ENCODE results near the gene FOXO3. TPM values are rescaled to one million over a fixed set of nuclear protein-coding genes. Genes with fewer than 3 reads are reported as not detected.

Gene FOXO3
- total RNA-seq, 6 experiments from 2014 or later = 18.1 to 45.2 (median 23.8) TPM

DNA sequence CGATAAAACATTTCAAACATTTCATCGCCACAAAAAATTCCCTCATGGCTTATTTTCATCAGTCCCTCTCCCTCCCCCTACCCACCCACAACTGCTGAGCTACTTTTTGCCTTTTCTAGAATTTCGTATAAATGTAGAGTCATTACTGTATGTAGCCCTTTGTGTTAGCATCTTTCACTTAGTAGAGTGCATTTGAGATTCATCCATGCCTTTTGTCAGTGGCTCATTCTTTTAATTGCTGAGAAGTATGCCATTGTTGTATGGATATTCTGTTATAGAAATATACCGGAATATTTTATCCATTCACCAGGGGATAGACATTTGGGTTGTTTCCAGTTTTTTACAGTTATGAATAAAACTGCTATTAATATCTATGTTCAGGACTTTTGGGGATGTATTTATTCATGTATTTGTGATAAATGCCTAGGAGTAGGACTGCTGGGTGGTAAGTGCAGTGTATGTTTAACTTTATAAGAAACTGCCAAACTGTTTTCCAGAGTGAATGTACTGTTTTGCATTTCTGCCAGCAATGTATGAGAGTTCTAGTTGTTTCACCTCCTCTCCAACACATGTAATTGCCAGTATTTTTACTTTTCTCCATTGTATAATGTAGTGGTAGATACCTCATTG lies 50.4 kb downstream of the FOXO3 start:
- H3K9me3 ChIP-seq = no peaks in the 10 kb centered on the region
- ATAC-seq (no peak), DNase-seq (no peak)
- intact Hi-C loops (cut with DNase I) = no loop called here
- no peaks in the 10 kb centered on the region for H3K27me3 ChIP-seq
- no peak overlapping the region for H3K27ac ChIP-seq
- no peaks in the 10 kb centered on the region for H3K36me3 ChIP-seq
- no peak overlapping the region for H3K4me3 ChIP-seq
- peaks cover 0 to 54% (median 14%) of the 10 kb centered on the region in 4 donors for H3K4me1 ChIP-seq
- WGBS (ENCODE audit: insufficient coverage, low coverage, low lambda C conversion rate, missing lambda C conversion rate) = 68% methylated on average over 4 of the region's 4 CpGs
- TF ChIP-seq, protein P1, sequence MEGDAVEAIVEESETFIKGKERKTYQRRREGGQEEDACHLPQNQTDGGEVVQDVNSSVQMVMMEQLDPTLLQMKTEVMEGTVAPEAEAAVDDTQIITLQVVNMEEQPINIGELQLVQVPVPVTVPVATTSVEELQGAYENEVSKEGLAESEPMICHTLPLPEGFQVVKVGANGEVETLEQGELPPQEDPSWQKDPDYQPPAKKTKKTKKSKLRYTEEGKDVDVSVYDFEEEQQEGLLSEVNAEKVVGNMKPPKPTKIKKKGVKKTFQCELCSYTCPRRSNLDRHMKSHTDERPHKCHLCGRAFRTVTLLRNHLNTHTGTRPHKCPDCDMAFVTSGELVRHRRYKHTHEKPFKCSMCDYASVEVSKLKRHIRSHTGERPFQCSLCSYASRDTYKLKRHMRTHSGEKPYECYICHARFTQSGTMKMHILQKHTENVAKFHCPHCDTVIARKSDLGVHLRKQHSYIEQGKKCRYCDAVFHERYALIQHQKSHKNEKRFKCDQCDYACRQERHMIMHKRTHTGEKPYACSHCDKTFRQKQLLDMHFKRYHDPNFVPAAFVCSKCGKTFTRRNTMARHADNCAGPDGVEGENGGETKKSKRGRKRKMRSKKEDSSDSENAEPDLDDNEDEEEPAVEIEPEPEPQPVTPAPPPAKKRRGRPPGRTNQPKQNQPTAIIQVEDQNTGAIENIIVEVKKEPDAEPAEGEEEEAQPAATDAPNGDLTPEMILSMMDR (IDR thresholded peaks at IDR 0.05) = no peak
- TF ChIP-seq POLR2A (IDR thresholded peaks at IDR 0.05) = no peak

DNA sequence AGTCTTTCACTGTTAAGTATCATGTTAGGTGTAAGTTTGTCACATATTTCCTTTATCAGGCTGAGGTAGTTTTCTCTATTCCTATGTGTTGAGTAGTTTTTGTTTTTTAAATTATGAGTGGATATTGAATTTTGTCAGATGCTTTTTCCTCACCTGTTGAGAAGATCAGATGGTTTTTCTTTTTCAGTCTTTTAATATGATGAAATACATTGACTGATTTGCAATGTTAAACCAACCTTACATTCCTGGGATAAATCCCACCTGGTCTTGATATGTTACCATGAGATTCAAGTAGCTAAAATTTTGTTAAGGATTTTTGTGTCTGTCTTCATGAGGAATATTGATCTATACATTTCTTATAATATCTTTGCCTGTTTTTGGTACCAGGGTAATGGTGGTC lies 52.1 kb downstream of the FOXO3 start:
- Histone ChIP-seq H3K4me3 (no peak overlapping the region), H3K27me3 (no peaks in the 10 kb centered on the region), H3K27ac (no peak overlapping the region), H3K9me3 (no peaks in the 10 kb centered on the region), H3K4me1 (peaks cover 0 to 55% (median 19%) of the 10 kb centered on the region in 4 donors), H3K36me3 (no peaks in the 10 kb centered on the region)
- ATAC-seq (no peak), DNase-seq (no peak)
- TF ChIP-seq, protein P1 (IDR thresholded peaks at IDR 0.05) = no peak
- TF ChIP-seq POLR2A (IDR thresholded peaks at IDR 0.05) = no peak
- intact Hi-C loops (cut with DNase I) = no loop called here

DNA sequence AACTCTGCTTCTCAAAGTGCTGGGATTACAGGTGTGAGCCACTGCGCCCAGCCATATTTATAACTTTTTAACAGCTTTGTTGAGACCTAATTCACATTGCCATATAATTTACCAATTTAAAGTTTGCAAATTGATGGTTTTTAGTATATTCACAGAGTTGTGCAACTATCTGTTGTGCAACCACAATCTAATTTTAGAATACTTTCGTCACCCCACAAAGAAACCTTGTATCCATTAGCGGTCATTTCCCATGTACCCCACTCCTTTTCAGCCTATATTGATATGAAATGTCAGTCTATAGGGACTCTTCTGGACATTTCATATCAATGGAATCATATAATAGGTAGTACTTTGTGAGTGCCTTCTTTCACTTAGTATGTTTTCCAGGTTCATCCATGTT lies 55.8 kb downstream of the FOXO3 start:
- peaks cover 0 to 59% (median 22%) of the 10 kb centered on the region in 4 donors for H3K4me1 ChIP-seq

DNA sequence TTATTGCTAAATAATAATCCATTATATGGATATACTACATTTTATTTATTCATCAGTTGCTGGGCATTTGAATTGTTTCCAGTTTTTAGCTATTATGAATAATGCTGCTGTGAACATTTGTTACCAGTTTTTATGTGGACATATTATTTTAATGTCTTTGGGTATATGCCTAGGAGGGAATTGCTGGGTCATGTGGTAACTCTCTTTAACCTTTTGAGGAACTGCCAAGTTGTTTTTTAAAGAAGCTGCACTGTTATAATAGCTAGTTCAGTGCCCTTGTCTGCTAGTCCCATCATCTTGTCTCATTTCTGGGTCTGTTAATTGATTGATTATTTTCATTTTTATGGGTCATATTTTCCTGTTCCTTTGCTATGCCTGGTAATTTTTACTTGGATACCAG lies 56.3 kb downstream of the FOXO3 start:
- Histone ChIP-seq H3K4me1 (peaks cover 0 to 59% (median 24%) of the 10 kb centered on the region in 4 donors), H3K27me3 (no peaks in the 10 kb centered on the region), H3K4me3 (no peak overlapping the region), H3K9me3 (no peaks in the 10 kb centered on the region), H3K27ac (peak overlapping the region in 2 of 3 donors; percentile 14 to 15), H3K36me3 (no peaks in the 10 kb centered on the region)
- intact Hi-C loops (cut with DNase I) = no loop called here
- DNase-seq = no peak
- TF ChIP-seq, protein P1 (IDR thresholded peaks at IDR 0.05) = no peak
- TF ChIP-seq POLR2A (IDR thresholded peaks at IDR 0.05) = no peak
- peak; percentile 33 to 59 (median 44) for ATAC-seq

More for the DNA sequence above, 55.8 kb downstream of the FOXO3 start:
- 43% methylated on average over 3 of the region's 3 CpGs for WGBS (ENCODE audit: insufficient coverage, low coverage, low lambda C conversion rate, missing lambda C conversion rate)
- TF ChIP-seq, protein P1 (IDR thresholded peaks at IDR 0.05) = no peak
- no peak for TF ChIP-seq POLR2A (IDR thresholded peaks at IDR 0.05)
- intact Hi-C loops (cut with DNase I) = no loop called here
- ATAC-seq (peak; percentile 54 to 72 (median 67)), DNase-seq (no peak)
- no peak overlapping the region for H3K4me3 ChIP-seq
- H3K36me3 ChIP-seq = no peaks in the 10 kb centered on the region
- H3K27me3 ChIP-seq = no peaks in the 10 kb centered on the region
- H3K27ac ChIP-seq = peak overlapping the region in 2 of 3 donors; percentile 14 to 15
- H3K9me3 ChIP-seq = no peaks in the 10 kb centered on the region

Measured in right lobe of liver (tissue), 6 donors.